Spleen (tissue), 7 donors: ENCODE results near the gene ZNF581.

Source experiments
- CTCF ChIP-seq, 11 experiments: fragments of 200-600 bp in 7 of 11; fragments of 450-650 bp in 4 of 11; sonication (generic) in 4 of 11; IDR thresholded peaks in 8 of 11; conservative IDR thresholded peaks in 3 of 11; 1 replicate in 7 of 11; 2 replicates in 4 of 11; pipeline versions ENCODE4 v1.4.0 to v1.8.0; 2016 to 2021; ENCODE audit warnings: antibody characterized with exemption in 11 of 11, inconsistent platforms in 4 of 11, mild to moderate bottlenecking in 1 of 11
- POLR2A ChIP-seq, 3 donors: fragments of 450-650 bp; IDR thresholded peaks; one replicate each; pipeline ENCODE4 v1.5.1; 2017; ENCODE audit warnings: antibody characterized with exemption in 3 of 3, mild to moderate bottlenecking in 1 of 3
- POLR2AphosphoS5 ChIP-seq, 3 donors: sonication (generic); formaldehyde crosslinking; IDR thresholded peaks; one replicate each; pipeline ENCODE4 v1.5.1; 2017; ENCODE audit warnings: antibody characterized with exemption in 3 of 3
- donor health status: DM: no; HTN: no; CAD: no; lungs with moderate emphysema.
- donor health status: DM: no; HTN: no; CAD: no.
- donor health status: DM: no; HTN: no; CAD: no.

- TF ChIP-seq POLR2A (IDR thresholded peaks at IDR 0.05) (no peak), CTCF (IDR thresholded peaks at IDR 0.05 in 8 of 11, conservative IDR thresholded peaks at IDR 0.05 in 3 of 11) (no peak), POLR2AphosphoS5 (IDR thresholded peaks at IDR 0.05) (peak in 2 of 3 donors; percentile 25 to 66)
Measured at GRCh38 chr19:55684946-55685681, 41.7 kb downstream of the ZNF581 start.
